PFSK-1 (cell line): ENCODE measurements around the gene LEPR.

ENCODE experiments used
- FOXP2 ChIP-seq: optimal IDR thresholded peaks from 2 replicates; pipeline ENCODE3; 2011; ENCODE audit warnings: borderline replicate concordance, control low read depth, inconsistent platforms; ENCODE audit not compliant: insufficient read depth; ENCODE audit errors: extremely low read length, extremely low read depth
- POLR2AphosphoS5 ChIP-seq: IDR thresholded peaks from 2 replicates; pipeline ENCODE4 v1.6.1; 2012; ENCODE audit warnings: low read depth, mild to moderate bottlenecking, control low read depth, low read length, moderate library complexity
- SIN3A ChIP-seq: IDR thresholded peaks from 2 replicates; pipeline ENCODE4 v1.6.1; 2012; ENCODE audit warnings: mild to moderate bottlenecking, low read length, moderate library complexity, borderline replicate concordance; ENCODE audit not compliant: insufficient read depth
- TAF1 ChIP-seq: IDR thresholded peaks from 2 replicates; pipeline ENCODE4 v1.6.1; 2012; ENCODE audit warnings: low read length, control low read depth, borderline replicate concordance; ENCODE audit not compliant: insufficient read depth
- TF ChIP-seq, protein P1 (sequence below), 2 experiments: IDR thresholded peaks; 2 replicates each; pipeline versions ENCODE4 v1.6.1 to v1.8.0; 2011 to 2012; ENCODE audit warnings: low read depth in 2 of 2, low read length in 2 of 2, control low read depth in 1 of 2, inconsistent platforms in 1 of 2, mild to moderate bottlenecking in 1 of 2, moderate library complexity in 1 of 2; ENCODE audit not compliant: insufficient read depth in 1 of 2

Gene LEPR

DNA sequence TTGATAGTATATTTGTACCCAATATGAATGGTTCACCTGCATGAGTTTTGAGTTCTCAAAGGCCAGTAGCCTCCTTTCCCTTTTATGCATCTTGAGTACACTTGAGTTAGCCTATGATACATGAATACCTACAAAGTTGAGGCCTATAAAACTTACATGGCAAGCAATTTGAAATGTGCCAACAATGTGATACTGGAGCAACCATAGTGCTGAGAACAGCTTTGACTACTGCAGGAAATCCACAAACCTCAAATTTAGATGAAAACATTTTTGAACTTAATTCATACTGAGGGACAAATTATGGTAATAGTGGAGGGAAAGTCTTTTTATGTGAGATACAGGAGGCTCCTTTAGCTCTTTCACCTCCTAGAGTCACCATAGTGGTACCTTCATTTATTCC, 37.4 kb downstream of the LEPR start:
- no peak for TF ChIP-seq POLR2AphosphoS5
- no peak for TF ChIP-seq SIN3A
- TF ChIP-seq TAF1: no peak
- TF ChIP-seq FOXP2: no peak
- TF ChIP-seq, protein P1, sequence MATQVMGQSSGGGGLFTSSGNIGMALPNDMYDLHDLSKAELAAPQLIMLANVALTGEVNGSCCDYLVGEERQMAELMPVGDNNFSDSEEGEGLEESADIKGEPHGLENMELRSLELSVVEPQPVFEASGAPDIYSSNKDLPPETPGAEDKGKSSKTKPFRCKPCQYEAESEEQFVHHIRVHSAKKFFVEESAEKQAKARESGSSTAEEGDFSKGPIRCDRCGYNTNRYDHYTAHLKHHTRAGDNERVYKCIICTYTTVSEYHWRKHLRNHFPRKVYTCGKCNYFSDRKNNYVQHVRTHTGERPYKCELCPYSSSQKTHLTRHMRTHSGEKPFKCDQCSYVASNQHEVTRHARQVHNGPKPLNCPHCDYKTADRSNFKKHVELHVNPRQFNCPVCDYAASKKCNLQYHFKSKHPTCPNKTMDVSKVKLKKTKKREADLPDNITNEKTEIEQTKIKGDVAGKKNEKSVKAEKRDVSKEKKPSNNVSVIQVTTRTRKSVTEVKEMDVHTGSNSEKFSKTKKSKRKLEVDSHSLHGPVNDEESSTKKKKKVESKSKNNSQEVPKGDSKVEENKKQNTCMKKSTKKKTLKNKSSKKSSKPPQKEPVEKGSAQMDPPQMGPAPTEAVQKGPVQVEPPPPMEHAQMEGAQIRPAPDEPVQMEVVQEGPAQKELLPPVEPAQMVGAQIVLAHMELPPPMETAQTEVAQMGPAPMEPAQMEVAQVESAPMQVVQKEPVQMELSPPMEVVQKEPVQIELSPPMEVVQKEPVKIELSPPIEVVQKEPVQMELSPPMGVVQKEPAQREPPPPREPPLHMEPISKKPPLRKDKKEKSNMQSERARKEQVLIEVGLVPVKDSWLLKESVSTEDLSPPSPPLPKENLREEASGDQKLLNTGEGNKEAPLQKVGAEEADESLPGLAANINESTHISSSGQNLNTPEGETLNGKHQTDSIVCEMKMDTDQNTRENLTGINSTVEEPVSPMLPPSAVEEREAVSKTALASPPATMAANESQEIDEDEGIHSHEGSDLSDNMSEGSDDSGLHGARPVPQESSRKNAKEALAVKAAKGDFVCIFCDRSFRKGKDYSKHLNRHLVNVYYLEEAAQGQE (IDR thresholded peaks at IDR 0.05; ENCODE audit: insufficient read depth in 1 of 2, low read depth in 2 of 2, low read length in 2 of 2): no peak

DNA sequence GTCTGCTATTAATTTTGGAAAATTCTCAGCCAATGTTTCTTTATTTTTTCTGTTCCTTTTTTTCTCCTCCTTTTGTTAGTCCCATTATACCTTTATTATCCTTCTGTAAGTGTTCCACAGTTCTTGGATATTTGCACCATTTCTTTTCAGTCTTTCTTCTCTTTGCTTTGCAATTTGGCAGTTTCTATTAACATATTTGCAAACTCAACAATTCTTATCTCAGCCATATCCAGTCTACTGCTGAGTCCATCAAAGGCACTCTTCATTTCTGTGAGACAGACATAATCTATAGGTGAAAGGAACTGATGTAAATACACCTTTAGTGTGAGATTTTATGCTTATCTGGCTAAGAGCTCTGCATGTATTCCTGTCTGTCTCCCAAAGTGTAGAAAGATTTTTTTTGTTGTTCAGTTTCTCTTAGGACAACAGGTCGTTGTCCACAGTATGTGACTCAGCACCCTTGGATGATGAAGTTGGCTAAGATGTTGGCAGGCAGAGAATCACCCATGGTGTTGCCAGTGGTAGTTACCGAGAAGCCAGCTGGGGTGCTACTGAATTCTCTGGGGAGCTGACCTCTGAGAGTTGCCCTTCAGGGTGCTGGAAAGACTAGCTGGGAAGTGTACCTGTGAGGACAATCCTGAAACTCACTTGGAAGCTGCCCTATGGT, 38.4 kb downstream of the LEPR start:
- TF ChIP-seq, protein P1 (IDR thresholded peaks at IDR 0.05; ENCODE audit: insufficient read depth in 1 of 2, low read depth in 2 of 2, low read length in 2 of 2): no peak
- TF ChIP-seq POLR2AphosphoS5 (no peak), FOXP2 (no peak), TAF1 (no peak), SIN3A (no peak)

DNA sequence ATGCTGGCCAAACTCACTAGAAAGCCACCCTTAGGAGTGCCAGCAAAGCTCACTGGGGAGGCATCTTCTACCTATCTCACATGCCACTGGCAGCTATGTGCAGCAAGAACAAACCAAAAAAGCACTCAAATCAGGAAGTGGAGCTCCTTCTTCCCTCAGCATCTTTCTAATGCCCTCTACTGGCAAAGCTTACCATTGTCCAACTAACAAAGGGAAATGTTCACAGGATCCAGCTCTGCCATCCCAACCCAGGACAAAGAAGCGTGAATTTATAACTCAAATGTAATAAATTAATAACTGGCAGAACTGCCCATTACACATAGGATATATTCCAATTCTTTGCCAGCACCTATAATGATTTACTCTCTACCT, 38.9 kb downstream of the LEPR start:
- TF ChIP-seq, protein P1 (IDR thresholded peaks at IDR 0.05; ENCODE audit: insufficient read depth in 1 of 2, low read depth in 2 of 2, low read length in 2 of 2): no peak
- TF ChIP-seq FOXP2 (no peak), SIN3A (no peak), POLR2AphosphoS5 (no peak), TAF1 (no peak)

DNA sequence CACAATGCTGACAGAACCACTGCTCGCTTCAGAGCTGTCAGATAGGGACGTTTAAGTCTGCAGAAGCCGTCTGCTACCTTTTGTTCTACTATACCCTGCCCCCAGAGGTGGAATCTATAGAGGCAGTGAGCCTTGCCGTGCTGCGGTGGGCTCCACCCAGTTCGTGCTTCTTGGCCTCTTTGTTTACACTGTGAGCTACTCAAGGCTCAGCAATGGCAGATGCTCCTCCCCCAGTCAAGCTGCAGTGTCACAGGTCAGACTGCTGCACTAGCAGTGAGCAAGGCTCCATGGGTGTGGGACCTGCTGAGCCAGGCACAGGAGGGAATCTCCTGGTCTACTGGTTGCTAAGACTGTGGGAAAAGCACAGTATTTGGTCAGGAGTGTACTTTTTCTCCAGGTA, 47.1 kb downstream of the LEPR start:
- no peak for TF ChIP-seq SIN3A
- TF ChIP-seq, protein P1 (IDR thresholded peaks at IDR 0.05; ENCODE audit: insufficient read depth in 1 of 2, low read depth in 2 of 2, low read length in 2 of 2): no peak
- TF ChIP-seq FOXP2: no peak
- TF ChIP-seq POLR2AphosphoS5: no peak
- TF ChIP-seq TAF1: no peak
